Upper lobe of left lung (tissue), 4 donors: ENCODE results near the gene AKAP5.

ENCODE experiments used
- POLR2AphosphoS5 ChIP-seq, 2 donors: sonication (generic); formaldehyde crosslinking; IDR thresholded peaks; one replicate each; pipeline ENCODE4 v1.5.1; 2017; ENCODE audit warnings: antibody characterized with exemption in 2 of 2
- TF ChIP-seq, protein P1 (sequence below), 6 experiments: fragments of 450-650 bp in 4 of 6; fragments of 200-600 bp in 2 of 6; sonication (generic) in 2 of 6; IDR thresholded peaks; one replicate each; pipeline ENCODE4 v1.5.1; 2016 to 2019; ENCODE audit warnings: antibody characterized with exemption in 6 of 6

DNA sequence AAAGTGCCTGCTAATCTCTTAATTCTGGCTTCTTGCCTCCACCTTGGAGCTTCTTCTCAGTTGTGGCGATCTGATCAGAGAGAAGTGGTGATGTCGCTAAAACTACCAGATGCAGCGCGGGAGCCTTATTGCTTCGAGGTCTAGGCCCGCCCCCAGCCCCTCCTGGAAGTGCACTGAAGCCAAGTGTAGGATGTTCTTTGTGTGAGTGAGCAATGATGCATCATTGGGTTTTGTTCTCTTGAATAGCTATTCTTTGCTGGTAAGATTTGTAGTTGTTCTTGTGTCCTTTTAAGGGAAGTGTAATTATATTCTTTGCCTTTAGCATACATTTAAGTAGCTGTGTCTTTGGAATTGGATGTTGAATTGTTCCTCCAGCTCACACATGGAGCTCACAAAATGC, 41.3 kb upstream of the AKAP5 start:
- TF ChIP-seq, protein P1, sequence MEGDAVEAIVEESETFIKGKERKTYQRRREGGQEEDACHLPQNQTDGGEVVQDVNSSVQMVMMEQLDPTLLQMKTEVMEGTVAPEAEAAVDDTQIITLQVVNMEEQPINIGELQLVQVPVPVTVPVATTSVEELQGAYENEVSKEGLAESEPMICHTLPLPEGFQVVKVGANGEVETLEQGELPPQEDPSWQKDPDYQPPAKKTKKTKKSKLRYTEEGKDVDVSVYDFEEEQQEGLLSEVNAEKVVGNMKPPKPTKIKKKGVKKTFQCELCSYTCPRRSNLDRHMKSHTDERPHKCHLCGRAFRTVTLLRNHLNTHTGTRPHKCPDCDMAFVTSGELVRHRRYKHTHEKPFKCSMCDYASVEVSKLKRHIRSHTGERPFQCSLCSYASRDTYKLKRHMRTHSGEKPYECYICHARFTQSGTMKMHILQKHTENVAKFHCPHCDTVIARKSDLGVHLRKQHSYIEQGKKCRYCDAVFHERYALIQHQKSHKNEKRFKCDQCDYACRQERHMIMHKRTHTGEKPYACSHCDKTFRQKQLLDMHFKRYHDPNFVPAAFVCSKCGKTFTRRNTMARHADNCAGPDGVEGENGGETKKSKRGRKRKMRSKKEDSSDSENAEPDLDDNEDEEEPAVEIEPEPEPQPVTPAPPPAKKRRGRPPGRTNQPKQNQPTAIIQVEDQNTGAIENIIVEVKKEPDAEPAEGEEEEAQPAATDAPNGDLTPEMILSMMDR (IDR thresholded peaks at IDR 0.05) = no peak
- no peak for TF ChIP-seq POLR2AphosphoS5 (IDR thresholded peaks at IDR 0.05)
